Activated T-helper 9 cell treated with anti-CD3 and anti-CD28 coated beads, Interleukin-2, amount 50 U/mL, for 16 hours (primary cell): Measurements from ENCODE around the gene MEG3.
"Not testable (repeated sequence)": the region's sequence is repeated elsewhere in the genome, so short reads cannot be mapped to it uniquely, and the experiment has no call there.

Source experiments
- DNase-seq: peaks from one replicate; pipeline ENCODE4 v3.0.0-alpha.2; 2020; ENCODE audit warnings: low read depth

The MEG3 gene

DNA sequence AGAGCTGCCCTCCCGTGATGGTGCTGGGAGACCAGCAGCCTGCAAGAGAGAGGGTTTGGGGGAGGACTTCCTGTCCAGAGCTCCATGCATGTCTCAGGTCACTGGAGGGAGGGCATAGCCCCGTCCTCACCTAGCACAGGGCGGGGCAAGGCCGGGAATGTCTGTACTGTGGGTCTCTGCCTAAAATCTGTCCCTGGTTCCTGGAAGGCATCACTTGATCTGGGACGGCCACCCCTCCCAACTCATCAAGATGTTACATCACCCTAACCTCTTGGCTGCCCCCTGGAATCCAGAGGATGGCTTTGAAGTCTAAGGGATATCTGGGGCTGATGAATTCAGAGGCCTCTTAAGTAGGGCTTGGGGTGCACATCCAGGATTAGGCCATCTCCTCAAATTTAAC, 37.0 kb upstream of the MEG3 start:
- no peak for DNase-seq

GRCh38 chr14:100789460-100790417, 36.2 kb upstream of the MEG3 start:
- no peak for DNase-seq

DNA sequence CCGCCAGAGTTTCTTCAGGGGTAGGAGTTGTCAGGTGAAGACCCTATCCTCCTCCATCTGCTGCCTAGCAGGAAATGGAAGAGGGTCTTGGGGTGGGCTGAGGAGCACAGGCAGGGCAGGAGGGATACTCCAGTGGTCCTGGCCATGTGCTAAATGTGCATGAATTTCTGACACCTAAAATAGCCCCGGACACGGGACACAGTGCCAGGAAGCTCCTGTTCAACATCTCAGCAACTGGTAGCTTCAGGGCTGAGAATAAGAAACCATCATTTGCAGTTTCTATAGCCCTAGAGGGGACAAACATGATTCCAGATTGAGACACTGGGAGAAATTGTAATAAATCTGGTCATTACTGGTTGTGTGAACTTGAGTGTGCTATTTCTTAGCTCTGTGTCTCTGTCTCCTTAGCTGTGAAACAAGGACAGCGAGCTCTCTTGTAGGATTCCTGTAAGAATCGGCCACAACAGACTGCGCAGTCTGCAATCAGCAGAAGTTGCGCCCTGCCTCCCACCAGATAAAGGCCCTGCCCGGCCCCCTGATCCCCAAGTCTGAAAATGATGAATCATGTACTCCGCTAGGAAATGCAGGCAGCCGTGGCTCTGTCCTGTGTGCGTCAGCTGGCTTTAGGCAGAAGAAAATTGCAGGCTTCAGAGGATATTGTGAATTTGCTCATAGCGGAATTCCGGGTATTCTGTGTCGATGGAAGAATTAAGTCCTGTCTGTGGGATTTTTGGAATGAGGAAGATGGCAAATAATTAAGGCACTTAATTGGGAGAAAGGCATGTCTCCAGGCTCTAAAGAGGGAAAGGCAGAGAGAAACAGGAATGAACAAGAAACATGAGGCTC, 35.2 kb upstream of the MEG3 start:
- DNase-seq = no peak

- no peak for DNase-seq
These were observed 34.6 kb upstream of the MEG3 start for GRCh38 chr14:100791348-100791735.

DNA sequence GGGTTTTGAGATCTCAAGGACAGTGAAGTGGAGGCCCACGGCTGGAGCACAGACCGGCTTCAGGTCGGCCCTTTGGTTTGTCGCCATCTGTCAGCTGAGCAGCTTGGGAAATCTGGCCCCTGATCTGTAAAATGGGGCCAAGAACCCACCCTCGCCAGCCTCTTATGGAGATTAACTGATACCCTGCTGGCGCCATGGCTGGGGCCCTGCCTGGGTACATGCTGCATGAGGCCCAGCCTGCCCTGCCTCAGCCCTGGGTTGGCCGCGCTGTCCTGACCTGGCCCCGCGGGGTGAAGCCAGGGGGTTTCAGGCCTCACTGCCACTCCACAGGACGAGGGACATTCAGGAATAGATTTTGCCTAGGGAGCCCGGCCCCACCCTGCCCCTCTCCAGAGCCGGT, 33.9 kb upstream of the MEG3 start:
- DNase-seq = no peak

GRCh38 chr14:100796946-100797345, 29.0 kb upstream of the MEG3 start:
- no peak for DNase-seq

GRCh38 chr14:100800041-100800440, 25.9 kb upstream of the MEG3 start:
- no peak for DNase-seq

DNA sequence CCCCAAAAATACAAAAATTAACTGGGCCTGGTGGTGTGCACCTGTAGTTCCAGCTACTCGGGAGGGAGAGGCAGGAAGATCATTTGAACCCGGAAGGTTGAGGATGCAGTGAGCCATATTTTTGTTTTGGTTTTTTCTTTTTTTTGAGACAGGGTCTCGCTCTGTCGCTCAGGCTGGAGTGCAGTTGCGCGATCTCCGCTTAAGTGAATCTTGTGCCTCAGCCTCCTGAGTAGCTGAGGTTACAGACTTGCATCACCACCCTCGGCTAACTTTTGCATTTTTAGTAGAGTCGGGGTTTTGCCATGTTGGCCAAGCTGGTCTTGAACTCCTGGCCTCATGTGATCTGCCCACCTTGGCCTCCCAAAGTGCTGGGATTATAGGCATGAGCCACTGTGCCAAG, 24.5 kb upstream of the MEG3 start:
- DNase-seq = not testable (repeated sequence)

DNA sequence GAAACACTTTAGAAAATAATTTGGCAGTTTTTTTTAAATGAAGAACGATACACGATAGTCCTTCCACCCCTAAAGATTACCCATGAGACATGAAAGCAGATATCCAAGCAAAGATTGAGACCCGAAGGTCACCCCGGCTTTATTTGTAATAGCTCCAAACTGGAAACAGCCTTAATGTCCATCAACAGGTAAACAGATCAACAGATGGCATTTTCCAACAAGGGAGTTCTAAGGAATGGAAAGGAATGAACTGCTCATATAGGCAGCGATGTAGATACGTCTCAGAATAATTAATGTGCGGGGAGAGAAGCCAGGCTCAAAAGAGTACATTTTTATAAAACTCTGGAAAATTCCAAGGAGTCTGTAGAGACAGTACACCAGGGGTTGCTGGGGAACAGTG, 23.7 kb upstream of the MEG3 start:
- DNase-seq = no peak

DNA sequence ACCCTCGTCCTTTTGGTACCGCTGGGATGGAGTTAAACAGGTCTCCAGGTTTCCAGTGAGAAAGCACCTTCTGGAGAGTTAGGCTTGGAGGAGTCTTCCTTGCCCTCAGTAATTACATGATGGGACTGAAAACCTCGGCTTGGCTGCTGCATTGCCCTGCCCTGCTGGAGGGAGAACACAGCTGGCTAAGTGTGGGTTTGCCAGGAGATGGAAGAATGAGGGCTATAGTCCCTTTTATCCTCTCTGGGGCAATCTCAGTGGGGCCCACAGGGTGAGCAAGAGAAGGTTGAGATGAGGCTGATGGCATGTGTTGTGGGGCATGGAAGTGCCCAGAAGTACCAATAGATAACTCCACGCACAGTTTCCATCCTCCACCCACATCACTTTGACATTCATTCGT, 23.2 kb upstream of the MEG3 start:
- no peak for DNase-seq

DNA sequence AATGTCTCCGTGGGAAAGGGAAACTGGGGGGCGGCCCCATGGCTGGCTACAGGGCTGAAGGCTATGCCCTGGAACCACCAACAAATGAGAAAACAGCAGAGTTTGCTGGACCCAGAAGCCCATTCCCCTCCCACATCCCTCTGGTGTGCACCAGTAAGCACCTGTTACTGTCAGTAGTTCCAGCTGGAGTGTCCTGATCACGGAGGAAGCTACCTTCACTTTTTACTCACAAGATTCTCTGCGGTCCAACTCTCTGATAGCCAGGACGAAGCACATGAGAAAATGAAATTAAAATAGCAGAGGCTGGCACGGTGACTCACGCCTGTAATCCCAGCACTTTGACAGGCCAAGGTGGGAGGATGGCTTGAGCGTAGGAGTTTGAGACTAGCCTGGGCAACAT, 22.7 kb upstream of the MEG3 start:
- no peak for DNase-seq

- DNase-seq = no peak
These were observed 22.2 kb upstream of the MEG3 start for GRCh38 chr14:100803676-100804075.

- no peak for DNase-seq
These were observed 21.8 kb upstream of the MEG3 start for GRCh38 chr14:100804138-100804537.

GRCh38 chr14:100804558-100805309, 21.2 kb upstream of the MEG3 start:
- DNase-seq = no peak

GRCh38 chr14:100806386-100806785, 19.5 kb upstream of the MEG3 start:
- no peak for DNase-seq

- DNase-seq = no peak
These were observed 18.4 kb upstream of the MEG3 start for GRCh38 chr14:100807496-100807895.

DNA sequence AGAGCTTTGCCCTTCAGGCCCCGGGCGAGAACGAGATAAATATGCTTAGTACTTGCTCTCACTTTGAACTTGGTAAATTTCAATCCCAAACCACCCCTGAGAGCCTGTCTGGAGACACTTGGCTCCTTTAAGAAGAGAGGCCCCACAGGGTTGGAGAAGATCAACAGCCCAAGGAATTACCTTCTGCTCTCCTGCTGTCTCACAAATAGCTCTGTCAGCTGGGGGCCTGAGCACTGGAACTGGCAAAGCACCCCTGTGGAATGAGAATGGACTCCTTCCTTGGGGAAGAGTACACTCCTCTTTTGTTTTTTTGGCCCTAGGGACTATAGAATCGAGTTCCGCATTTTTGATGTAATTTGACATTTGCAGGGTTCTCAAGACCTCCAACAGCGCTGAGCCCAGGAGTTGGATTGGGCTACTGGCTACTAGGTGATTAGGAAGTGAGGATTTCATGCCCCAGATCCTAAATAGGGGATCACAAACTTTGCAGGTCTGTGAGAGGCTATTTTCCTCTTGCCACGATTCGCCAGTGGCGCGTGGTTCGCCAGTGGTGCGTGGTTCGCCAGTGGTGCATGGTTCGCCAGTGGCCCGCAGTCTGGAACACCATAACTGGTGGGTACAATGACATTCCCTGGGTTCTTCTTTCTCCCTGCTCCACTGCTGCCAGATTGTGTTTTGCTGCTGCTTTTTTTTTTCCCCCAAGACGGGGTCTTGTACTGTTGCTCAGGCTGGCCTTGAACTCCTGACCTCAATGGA, 17.8 kb upstream of the MEG3 start:
- no peak for DNase-seq

DNA sequence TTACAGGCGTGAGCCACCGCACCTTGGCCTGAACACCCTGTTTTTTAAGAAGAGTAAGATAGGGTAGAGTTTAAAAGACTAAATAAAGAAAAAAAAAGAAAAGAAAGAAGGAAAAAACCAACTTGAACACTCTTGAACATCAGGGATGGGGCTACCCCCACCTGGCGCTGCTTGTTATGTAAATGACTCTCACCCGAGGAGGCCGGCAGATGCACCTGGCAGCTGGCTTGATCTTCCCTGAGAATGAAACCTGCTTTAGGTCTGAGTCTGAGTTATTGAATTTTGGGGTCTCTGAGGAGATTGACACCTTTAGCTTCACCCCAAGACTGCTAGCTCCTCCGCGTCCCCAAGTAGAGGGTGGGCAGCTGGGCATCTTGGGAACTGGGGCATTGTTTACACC, 15.5 kb upstream of the MEG3 start:
- no peak for DNase-seq

DNA sequence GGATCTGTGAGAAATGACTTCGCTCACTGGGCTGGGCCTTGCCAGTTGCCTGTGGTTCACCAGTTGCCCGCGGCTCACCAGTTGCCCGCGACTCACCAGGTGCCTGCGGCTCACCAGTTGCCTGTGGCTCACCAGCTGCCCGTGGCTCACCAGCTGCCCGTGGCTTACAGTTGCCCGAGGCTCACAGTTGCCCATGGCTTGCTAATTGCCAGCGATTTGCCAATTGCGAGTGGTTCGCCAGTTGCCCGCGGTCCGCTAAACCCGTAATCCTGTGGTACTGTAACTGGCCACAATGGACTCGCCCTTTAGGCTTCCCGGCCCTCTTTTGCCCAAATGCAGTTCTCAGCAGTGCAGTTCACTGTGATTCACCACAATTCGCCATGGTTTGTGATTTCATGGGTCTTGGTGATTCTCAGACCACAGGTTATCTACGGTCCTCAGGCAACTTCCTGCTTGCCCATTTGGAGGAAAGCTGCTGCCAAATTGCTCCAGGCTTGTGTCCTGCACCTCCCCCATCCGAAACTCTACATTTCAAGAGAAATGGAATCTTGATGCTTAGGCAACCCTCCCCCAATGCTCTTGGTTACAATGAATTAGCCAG, 15.0 kb upstream of the MEG3 start:
- no peak for DNase-seq

- DNase-seq = no peak
These were observed 12.6 kb upstream of the MEG3 start for GRCh38 chr14:100813291-100813690.
